ENCODE measurements around the gene PLPP1.

The PLPP1 gene

DNA sequence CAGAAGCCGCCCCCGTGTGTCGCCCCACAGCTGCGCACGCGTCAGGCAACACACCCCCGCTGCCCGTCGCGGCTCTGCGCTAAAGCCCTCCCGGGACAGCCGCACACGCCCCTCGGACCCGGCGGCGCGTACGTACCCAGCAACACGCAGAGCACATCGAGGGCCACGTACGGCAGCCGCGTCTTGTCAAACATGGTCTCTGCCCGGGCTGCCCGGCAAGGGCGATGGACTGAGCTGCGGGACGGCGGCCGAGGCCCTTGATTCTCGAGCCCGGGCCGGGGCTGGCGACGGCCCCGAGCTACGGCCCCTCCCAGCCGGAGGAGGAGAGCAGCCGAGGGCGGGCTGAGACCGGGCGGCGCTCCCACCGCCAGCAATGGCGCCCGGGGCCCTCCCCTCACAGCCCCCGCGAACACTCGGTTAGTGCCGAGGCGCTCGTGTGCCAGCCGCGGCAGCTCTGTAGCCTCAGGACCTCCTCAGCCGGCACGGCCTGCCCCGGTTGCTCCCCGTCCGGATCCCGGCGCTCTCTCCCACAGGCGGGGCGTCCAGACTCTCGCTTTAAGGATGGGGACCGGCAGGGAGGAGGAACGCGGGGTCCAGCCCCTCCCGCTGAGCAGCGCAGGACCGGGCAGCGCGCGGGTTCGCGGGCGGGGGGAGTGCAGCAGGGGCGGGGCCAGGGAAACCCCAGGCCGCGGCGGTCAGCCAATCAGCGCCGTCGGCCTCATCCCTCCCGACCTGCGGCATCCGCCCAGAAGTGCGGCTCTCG is at the start of gene PLPP1:
PLPP1 (minus strand) TSS at position 529 of the 763 bp plus-strand sequence; CDS start at position 194, 335 bp downstream.
- DNase-seq = peak; percentile 12

GRCh38 chr5:55583578-55583977 is 48.8 kb upstream of the PLPP1 start:
- no peak for DNase-seq

DNA sequence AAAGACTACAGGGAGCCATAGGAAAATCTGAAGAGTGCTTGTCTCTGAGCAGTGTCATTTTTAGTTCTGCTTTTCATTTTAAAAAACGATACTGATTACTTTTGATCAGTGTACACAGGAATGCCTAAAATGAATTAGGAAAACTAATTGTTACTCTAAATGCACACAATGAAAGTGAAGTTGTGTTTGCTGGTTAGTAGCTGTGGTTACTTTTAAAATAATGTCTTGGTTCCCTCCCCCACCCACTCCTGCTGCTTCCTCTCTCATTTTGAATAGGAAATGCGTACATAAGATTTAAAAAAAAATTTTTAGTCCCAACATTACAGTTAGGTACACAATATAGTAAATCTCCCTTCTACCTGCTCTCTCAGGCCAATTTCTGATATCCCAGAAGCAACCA is 47.5 kb upstream of the PLPP1 start:
- DNase-seq = no peak

GRCh38 chr5:55580042-55580441 is 45.3 kb upstream of the PLPP1 start:
- DNase-seq = no peak

DNA sequence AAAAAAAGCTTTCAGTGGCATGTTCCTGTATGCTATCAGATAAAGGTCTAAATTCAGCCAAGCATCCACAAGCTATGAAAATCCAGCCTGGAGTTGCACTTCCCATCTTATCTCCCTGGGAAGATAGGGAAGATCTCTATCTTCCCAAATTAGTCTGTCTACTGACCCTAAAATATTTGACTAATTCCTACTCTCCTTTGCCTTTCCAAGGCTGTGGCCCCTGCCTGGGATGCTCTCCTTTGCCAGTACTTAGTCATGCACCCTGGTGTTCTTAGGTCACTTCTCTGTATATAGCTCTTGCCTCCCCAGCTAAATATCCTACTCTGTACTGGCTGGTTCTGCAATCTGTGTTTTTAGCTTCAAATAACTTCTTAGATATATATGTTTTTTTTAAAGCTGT is 44.0 kb upstream of the PLPP1 start:
- DNase-seq = no peak

DNA sequence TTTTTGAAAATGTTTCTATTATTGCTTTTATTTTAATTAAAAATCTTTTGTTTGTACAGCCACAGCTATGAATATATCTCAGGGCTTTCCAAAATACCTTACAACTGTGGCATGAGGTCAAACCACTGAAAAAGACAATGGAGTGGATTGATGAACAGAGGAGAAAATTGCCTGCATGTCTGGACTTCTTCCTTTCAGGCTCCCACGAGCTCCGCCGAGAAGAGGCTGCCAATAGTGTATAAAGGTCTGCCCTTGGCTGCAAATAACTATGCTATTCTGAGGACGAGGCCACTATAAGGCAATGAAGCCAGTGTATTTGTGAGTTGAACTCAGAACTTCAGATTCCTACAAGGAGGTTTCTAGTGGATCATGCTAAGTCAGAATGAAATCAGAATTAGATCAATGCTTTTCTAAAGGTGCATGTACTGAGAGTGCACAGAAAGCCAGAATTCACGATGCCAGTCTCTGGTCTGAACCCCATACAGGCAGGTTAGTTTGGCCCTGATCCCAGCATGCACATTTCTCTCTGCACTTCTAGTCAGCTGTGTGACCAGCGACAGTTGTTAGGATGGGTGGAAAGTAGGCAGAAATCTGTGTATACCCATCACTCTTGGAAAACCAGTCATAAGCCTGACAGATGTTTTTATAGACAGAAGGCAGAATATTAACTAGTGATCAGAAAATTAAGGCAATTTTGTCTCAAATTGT is 42.7 kb upstream of the PLPP1 start:
- no peak for DNase-seq

GRCh38 chr5:55576661-55577060 is 41.9 kb upstream of the PLPP1 start:
- no peak for DNase-seq

GRCh38 chr5:55575815-55576583 is 41.2 kb upstream of the PLPP1 start:
- DNase-seq = no peak

GRCh38 chr5:55572600-55572999 is 37.8 kb upstream of the PLPP1 start:
- DNase-seq = no peak

GRCh38 chr5:55572020-55572419 is 37.3 kb upstream of the PLPP1 start:
- DNase-seq = no peak

DNA sequence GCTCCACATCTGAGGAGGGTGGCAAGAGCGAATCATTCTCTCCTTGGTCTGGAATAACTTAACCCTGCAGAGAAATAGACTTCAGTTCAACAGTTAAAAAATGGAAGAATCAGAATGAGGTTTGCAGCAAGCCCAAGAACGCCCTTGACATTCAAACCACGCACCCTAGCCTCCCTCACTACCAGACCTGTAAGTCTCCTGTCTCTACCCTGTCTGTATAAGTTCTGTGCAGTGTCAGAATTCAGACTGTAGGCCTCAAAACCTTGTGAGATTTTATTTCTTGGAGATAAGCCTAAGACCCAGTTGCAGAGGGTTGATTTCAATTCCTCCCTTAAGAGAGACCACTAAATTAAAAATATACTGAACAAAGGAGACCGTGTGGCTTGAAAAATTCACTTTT is 35.8 kb upstream of the PLPP1 start:
- DNase-seq = no peak

DNA sequence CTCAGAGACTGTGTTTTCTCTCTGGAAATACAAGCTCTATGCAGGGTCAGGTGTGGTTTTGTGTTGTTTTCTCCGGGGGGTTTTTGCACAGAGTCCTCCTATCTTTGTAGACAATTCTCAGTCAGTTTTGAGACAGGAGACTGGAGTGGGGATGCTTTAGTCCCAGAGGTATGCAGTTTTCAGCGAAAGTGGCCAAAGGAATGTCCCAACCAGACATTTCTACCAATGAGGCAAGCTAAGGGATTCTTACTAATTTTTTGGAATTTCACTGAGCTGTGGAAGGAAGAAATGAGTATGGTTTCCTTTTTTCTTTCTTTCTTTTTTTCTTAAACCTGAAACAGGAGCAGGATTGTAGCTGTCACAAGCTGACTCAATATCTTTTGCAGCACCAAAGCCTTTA is 35.3 kb upstream of the PLPP1 start:
- DNase-seq = no peak

DNA sequence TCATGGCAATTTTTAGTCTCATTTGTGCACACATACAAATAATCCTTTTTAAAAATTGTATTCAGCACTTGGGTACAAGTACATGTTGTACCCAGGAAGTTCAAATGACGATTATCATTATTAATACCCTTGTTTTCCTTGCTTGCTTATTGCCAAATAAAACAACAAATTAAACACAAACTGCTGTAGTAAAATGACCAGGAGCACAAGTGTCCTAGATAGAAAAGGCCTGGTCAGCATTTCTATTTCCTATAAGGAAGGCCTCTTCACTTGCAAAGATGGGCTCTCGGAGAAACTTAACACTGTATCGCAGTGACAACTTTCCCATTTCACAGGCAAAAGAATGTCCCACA is 34.7 kb upstream of the PLPP1 start:
- DNase-seq = no peak

- DNase-seq = no peak
These were observed 34.1 kb upstream of the PLPP1 start for GRCh38 chr5:55568654-55569512.

DNA sequence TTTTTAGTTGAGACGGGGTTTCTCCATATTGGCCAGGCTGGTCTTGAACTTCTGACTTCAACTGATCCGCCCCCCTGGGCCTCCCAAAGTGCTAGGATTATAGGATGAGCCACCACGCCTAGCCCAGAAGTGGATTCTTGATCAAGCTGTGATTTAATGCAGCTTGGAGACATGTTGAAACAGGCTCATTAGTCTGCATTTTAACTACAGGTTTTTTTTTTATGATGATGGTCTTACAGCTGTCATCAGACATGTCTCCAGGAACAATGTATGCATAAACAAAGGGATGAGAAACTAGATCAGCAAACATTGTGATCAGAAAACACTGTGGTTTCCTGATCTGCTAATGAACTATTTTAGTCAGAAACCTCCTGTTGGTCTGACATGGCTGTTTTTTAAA is 30.0 kb upstream of the PLPP1 start:
- DNase-seq = no peak

DNA sequence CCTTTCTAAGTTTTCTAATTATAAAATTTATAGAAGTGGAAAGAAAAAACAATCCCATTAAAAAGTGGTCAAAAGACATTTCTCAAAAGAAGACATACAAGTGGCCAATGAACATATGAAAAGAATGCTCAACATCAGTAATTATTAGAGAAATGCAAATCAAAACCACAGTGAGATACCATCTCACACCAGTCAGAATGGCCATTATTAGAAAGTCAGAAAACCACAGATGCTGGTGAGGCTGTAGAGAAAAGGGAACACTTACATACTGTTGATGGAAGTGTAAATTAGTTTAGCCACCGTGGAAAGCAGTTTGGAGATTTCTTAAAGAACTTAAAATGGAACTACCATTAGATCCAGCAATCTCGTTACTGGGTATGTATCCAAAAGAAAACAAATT is 23.7 kb upstream of the PLPP1 start:
- DNase-seq = no peak

DNA sequence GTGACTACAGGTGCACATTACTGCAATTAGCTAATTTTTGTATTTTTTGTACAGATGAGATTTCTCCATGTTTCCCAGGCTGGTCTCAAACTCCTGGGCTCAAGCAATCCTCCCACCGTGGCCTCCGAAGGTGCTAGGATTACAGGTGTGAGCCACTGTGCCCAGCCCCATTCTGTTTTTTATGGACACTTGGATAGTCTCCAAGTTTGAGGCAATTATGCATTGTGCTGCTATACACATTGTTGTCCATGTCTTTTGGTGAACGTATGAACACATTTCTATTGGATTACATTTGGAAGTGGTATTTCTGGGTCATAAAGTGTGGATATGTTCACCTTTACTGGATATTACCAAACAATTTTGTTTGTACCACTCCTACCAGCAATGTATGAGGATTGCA is 22.4 kb upstream of the PLPP1 start:
- DNase-seq = no peak

DNA sequence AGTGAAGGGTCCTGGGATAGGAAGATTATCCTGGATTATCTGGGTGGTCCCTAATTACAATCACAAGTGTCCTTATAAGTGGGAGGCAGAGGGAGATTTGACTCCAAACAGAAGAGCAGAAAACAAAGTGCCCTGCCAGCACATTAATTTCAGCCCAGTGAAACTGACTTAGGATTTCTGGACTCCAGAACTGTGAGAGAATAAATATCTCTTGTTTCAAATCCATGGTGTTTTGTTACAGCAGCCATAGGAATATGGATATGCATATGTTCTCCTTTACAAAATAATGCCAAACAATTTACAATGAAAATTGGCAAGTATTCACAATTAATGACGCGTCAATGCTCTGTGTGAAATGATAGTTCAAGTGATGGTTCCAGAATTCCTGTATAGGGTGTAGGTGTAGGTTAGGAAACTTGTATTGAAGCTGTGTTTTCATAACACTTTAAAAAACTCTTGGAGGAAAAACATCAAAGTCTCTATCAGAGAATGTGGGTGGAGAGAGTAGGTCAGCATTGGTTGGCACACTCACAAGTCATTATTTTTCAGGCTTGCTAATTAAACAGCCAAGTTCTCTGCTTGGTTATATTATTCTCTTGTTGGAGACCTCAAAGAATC is 19.9 kb upstream of the PLPP1 start:
- DNase-seq = no peak

- no peak for DNase-seq
These were observed 17.1 kb upstream of the PLPP1 start for GRCh38 chr5:55551904-55552303.

DNA sequence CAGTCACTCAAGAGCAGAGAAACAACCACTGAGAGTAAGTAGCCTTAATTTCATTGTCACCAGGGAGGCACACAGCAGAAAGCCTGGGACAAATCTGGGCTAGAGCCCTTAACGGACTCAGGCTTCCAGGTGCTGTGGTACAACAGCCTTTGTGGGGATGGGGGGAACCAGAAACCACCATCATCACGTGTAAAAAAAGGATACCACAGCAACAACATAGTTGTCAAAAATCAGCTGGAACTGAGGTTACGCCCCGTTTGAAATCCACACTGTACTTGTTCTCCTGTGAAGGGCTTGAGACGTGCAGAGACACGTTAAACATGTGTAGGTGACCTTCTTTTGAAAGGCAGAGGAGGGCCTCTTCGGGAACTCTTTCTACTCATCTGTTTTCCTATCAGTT is 16.6 kb upstream of the PLPP1 start:
- peak; percentile 1 for DNase-seq

DNA sequence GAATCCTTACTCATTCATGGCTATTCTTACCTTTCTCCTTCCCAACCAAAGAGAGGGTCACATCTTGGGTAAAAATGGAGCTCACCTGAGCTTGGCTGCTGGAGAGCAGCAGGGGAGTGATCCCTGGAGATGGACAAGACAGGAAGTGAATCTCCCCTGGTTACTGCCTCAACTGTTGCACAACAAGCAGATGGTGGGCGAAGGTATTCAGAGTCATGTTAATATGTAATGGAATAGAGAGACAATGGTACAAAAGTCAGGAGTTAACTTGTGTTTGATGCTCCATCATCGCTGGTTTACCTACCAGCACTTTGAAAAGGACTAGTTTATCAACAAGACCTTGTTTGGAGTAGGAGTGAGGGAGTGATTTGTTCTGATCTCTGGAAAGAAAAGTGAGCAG is 13.0 kb upstream of the PLPP1 start:
- DNase-seq = no peak

GRCh38 chr5:55546947-55547346 is 12.2 kb upstream of the PLPP1 start:
- no peak for DNase-seq

- DNase-seq = no peak
These were observed 9.6 kb upstream of the PLPP1 start for GRCh38 chr5:55544341-55544740.

All from NCI-H2107 (cell line).